GM23338 (cell line): ENCODE results near the gene CYB5RL.

ENCODE experiments used
- CREB1 ChIP-seq: fragments of 250-450 bp; sonication (Bioruptor Pico); IDR thresholded peaks from 2 replicates; pipeline ENCODE4 v1.5.0; 2020; ENCODE audit warnings: low read depth, mild to moderate bottlenecking, moderate library complexity
- EZH2 ChIP-seq: fragments of 200-600 bp; sonication (generic); IDR thresholded peaks from one replicate; pipeline ENCODE4 v1.8.0; 2017; ENCODE audit warnings: antibody characterized with exemption, mild to moderate bottlenecking, low read depth; ENCODE audit not compliant: unreplicated experiment
- EZH2phosphoT487 ChIP-seq: fragments of 200-600 bp; sonication (generic); IDR thresholded peaks from one replicate; pipeline ENCODE4 v1.8.1; 2018; ENCODE audit warnings: antibody characterized with exemption; ENCODE audit not compliant: unreplicated experiment
- JUNB ChIP-seq: IDR thresholded peaks from one replicate; pipeline ENCODE4 v1.6.1; 2016; ENCODE audit warnings: antibody characterized with exemption; ENCODE audit not compliant: unreplicated experiment
- POLR2AphosphoS5 ChIP-seq: IDR thresholded peaks from 2 replicates; pipeline ENCODE4 v1.6.1; 2016; ENCODE audit warnings: antibody characterized with exemption, low read depth
- ZNF331 ChIP-seq: fragments of 250-450 bp; sonication (Bioruptor Pico); IDR thresholded peaks from 2 replicates; pipeline ENCODE4 v1.5.0; 2020; ENCODE audit warnings: low read depth, mild to moderate bottlenecking, moderate library complexity
- TF ChIP-seq, protein P1 (sequence below), 2 experiments: fragments of 200-600 bp in 1 of 2; sonication (generic) in 1 of 2; conservative IDR thresholded peaks; 2 replicates each; pipeline versions ENCODE4 v1.5.1 to v1.6.1; 2016 to 2017; ENCODE audit warnings: antibody characterized with exemption in 2 of 2, low read depth in 2 of 2, mild to moderate bottlenecking in 2 of 2, moderate library complexity in 1 of 2
- TF ChIP-seq, protein P2 (sequence below): IDR thresholded peaks from one replicate; pipeline ENCODE4 v1.6.1; 2018; ENCODE audit warnings: antibody characterized with exemption; ENCODE audit not compliant: unreplicated experiment

GRCh38 chr1:54237586-54237985 is 37.8 kb upstream of the CYB5RL start:
- no peak for TF ChIP-seq EZH2
- TF ChIP-seq CREB1 = no peak
- TF ChIP-seq POLR2AphosphoS5 = no peak
- no peak for TF ChIP-seq EZH2phosphoT487
- TF ChIP-seq, protein P1, sequence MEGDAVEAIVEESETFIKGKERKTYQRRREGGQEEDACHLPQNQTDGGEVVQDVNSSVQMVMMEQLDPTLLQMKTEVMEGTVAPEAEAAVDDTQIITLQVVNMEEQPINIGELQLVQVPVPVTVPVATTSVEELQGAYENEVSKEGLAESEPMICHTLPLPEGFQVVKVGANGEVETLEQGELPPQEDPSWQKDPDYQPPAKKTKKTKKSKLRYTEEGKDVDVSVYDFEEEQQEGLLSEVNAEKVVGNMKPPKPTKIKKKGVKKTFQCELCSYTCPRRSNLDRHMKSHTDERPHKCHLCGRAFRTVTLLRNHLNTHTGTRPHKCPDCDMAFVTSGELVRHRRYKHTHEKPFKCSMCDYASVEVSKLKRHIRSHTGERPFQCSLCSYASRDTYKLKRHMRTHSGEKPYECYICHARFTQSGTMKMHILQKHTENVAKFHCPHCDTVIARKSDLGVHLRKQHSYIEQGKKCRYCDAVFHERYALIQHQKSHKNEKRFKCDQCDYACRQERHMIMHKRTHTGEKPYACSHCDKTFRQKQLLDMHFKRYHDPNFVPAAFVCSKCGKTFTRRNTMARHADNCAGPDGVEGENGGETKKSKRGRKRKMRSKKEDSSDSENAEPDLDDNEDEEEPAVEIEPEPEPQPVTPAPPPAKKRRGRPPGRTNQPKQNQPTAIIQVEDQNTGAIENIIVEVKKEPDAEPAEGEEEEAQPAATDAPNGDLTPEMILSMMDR (conservative IDR thresholded peaks at IDR 0.05; ENCODE audit: low read depth in 2 of 2) = no peak
- TF ChIP-seq JUNB = no peak
- no peak for TF ChIP-seq ZNF331 (CRISPR knock-in tag)
- TF ChIP-seq, protein P2, sequence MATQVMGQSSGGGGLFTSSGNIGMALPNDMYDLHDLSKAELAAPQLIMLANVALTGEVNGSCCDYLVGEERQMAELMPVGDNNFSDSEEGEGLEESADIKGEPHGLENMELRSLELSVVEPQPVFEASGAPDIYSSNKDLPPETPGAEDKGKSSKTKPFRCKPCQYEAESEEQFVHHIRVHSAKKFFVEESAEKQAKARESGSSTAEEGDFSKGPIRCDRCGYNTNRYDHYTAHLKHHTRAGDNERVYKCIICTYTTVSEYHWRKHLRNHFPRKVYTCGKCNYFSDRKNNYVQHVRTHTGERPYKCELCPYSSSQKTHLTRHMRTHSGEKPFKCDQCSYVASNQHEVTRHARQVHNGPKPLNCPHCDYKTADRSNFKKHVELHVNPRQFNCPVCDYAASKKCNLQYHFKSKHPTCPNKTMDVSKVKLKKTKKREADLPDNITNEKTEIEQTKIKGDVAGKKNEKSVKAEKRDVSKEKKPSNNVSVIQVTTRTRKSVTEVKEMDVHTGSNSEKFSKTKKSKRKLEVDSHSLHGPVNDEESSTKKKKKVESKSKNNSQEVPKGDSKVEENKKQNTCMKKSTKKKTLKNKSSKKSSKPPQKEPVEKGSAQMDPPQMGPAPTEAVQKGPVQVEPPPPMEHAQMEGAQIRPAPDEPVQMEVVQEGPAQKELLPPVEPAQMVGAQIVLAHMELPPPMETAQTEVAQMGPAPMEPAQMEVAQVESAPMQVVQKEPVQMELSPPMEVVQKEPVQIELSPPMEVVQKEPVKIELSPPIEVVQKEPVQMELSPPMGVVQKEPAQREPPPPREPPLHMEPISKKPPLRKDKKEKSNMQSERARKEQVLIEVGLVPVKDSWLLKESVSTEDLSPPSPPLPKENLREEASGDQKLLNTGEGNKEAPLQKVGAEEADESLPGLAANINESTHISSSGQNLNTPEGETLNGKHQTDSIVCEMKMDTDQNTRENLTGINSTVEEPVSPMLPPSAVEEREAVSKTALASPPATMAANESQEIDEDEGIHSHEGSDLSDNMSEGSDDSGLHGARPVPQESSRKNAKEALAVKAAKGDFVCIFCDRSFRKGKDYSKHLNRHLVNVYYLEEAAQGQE = no peak
